ENCODE results near the gene ABCC4. TPM values are rescaled to one million over a fixed set of nuclear protein-coding genes. Genes with fewer than 3 reads are reported as not detected.
A peak's percentile ranks its signal among the peaks of the same experiment; 100 is the strongest.

ABCC4 gene
- total RNA-seq, 1 donor from 2014 or later = 21.8 TPM

DNA sequence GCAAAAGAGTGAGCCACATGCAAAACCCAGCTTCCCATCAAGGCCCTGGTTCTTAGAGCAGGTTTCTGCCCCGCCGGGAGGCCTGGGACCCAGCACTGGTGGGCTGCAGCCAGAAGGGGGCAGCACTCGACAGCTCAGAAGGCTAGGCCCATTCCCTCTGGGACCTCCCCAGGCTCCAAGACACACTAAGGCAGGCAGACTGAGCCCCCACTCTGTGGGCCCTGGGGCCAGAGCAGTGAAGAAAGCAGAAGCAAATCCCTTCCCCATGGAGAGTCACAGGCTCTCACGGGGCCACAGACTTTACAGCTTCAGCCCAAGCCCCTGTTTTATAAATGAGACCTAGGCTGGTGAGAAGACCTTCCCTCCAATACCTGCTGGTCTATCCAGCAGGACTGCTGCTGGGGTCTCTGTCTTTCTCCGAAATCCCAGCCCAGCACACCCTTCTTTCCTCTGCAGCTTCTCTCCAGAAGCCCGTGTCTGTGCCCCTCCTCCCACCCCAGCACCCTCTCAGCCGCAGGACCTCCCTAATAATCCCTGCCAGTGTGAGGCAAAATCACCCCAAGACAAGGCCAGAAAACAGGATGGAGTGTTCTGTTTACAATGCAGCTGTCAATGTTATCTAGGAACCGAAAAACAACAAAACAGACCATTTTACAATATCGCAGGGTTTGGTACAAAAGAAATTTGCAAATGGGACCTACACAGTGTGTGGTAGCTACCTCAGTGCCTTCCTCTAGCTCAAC, 109.3 kb downstream of the ABCC4 start:
- DNase-seq (ENCODE audit: low read depth, low spot score) = peak; percentile 95
- H3K9me3 Mint-ChIP-seq = no peaks in the 10 kb centered on the region
- peak overlapping the region; percentile 21 for H3K4me3 Mint-ChIP-seq
- H3K4me1 Mint-ChIP-seq = no peaks in the 10 kb centered on the region
- H3K27ac Mint-ChIP-seq (ENCODE audit: unreplicated experiment) = no peak overlapping the region
- TF ChIP-seq, protein P1, sequence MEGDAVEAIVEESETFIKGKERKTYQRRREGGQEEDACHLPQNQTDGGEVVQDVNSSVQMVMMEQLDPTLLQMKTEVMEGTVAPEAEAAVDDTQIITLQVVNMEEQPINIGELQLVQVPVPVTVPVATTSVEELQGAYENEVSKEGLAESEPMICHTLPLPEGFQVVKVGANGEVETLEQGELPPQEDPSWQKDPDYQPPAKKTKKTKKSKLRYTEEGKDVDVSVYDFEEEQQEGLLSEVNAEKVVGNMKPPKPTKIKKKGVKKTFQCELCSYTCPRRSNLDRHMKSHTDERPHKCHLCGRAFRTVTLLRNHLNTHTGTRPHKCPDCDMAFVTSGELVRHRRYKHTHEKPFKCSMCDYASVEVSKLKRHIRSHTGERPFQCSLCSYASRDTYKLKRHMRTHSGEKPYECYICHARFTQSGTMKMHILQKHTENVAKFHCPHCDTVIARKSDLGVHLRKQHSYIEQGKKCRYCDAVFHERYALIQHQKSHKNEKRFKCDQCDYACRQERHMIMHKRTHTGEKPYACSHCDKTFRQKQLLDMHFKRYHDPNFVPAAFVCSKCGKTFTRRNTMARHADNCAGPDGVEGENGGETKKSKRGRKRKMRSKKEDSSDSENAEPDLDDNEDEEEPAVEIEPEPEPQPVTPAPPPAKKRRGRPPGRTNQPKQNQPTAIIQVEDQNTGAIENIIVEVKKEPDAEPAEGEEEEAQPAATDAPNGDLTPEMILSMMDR (conservative IDR thresholded peaks at IDR 0.05) = peak; percentile 95
- H3K36me3 Mint-ChIP-seq (ENCODE audit: low read depth) = peaks cover 5% of the 10 kb centered on the region
- no peaks in the 10 kb centered on the region for H3K27me3 Mint-ChIP-seq (ENCODE audit: low read depth)

DNA sequence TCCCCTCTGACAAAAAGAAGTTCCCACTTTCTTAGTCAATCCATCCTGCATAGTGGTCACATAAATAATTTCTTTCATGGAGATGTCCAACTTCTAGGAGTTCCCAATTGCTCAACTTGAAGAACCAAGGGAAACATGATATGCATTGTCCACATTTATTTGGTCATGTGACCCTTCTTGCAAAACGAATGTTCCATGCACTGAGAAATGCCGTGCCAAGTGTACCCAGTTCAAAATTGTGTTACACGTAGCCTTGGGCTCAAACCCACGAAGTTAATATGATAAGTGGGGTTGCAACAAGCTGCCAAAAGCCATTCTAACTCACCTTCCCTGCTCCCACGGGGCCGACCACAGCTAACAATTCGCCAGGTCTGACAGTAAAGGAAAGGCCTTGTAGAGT, 113.1 kb downstream of the ABCC4 start:
- Mint-ChIP-seq H3K4me1 (peaks cover 3% of the 10 kb centered on the region), H3K27ac (ENCODE audit: unreplicated experiment) (no peak overlapping the region), H3K27me3 (ENCODE audit: low read depth) (no peaks in the 10 kb centered on the region), H3K4me3 (no peak overlapping the region), H3K36me3 (ENCODE audit: low read depth) (peaks cover 13% of the 10 kb centered on the region), H3K9me3 (no peaks in the 10 kb centered on the region)
- no peak for DNase-seq (ENCODE audit: low read depth, low spot score)
- TF ChIP-seq, protein P1 (conservative IDR thresholded peaks at IDR 0.05) = no peak

DNA sequence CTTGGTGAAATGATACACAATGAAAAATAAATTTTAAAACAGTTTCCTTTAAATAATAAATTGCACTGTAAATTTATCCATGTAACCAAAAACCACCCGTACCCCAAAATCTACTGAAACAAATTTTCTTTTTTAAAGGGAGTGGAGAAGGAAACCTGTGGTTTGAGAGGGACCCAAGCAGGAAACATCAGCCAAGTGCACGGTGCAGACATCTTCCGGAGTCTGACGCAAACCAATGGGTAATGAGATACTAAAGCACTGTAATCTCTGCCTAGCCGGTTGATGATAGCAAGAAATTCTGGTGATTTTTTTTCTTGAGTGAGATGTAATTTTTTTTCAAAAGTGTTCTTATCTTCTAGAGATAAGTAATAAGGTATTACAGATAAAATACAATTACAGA, 115.4 kb downstream of the ABCC4 start:
- no peak overlapping the region for H3K27ac Mint-ChIP-seq (ENCODE audit: unreplicated experiment)
- H3K4me3 Mint-ChIP-seq = no peak overlapping the region
- no peak for DNase-seq (ENCODE audit: low read depth, low spot score)
- no peaks in the 10 kb centered on the region for H3K9me3 Mint-ChIP-seq
- TF ChIP-seq, protein P1 (conservative IDR thresholded peaks at IDR 0.05) = no peak
- no peaks in the 10 kb centered on the region for H3K27me3 Mint-ChIP-seq (ENCODE audit: low read depth)
- H3K36me3 Mint-ChIP-seq (ENCODE audit: low read depth) = peaks cover 13% of the 10 kb centered on the region
- peaks cover 3% of the 10 kb centered on the region for H3K4me1 Mint-ChIP-seq

DNA sequence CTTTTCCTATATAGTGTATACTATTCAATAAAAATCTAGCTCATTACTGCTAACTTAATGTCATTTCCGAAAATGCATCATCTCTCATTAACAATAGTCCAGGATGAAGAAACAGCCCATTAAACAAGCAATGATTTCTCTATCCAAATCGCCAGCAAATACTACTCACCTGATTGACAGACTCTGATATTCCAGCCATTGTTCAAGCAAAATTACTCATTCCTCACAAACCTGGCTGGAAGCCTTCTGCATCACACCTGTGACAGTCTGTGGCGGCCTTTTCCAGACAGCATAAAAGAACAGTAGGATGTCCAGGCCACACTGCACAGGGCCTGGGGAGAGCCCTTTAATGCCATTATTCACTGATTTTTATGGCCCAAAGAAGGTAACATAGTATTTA, 115.9 kb downstream of the ABCC4 start:
- H3K27me3 Mint-ChIP-seq (ENCODE audit: low read depth) = no peaks in the 10 kb centered on the region

GRCh38 chr13:95184317-95184716, 116.9 kb downstream of the ABCC4 start:
- peaks cover 3% of the 10 kb centered on the region for H3K9me3 Mint-ChIP-seq

More for the DNA sequence above, 115.9 kb downstream of the ABCC4 start:
- TF ChIP-seq, protein P1 (conservative IDR thresholded peaks at IDR 0.05) = no peak
- Mint-ChIP-seq H3K9me3 (no peaks in the 10 kb centered on the region), H3K27ac (ENCODE audit: unreplicated experiment) (no peak overlapping the region), H3K36me3 (ENCODE audit: low read depth) (peaks cover 13% of the 10 kb centered on the region), H3K4me1 (peaks cover 3% of the 10 kb centered on the region), H3K4me3 (no peak overlapping the region)
- no peak for DNase-seq (ENCODE audit: low read depth, low spot score)

More at GRCh38 chr13:95184317-95184716, 116.9 kb downstream of the ABCC4 start:
- TF ChIP-seq, protein P1 (conservative IDR thresholded peaks at IDR 0.05) = no peak
- H3K4me1 Mint-ChIP-seq = peaks cover 3% of the 10 kb centered on the region
- no peaks in the 10 kb centered on the region for H3K27me3 Mint-ChIP-seq (ENCODE audit: low read depth)
- H3K36me3 Mint-ChIP-seq (ENCODE audit: low read depth) = peaks cover 18% of the 10 kb centered on the region
- H3K27ac Mint-ChIP-seq (ENCODE audit: unreplicated experiment) = peak overlapping the region; percentile 35
- no peak overlapping the region for H3K4me3 Mint-ChIP-seq
- DNase-seq (ENCODE audit: low read depth, low spot score) = no peak
